Choroid plexus epithelial cell (primary cell): ENCODE data around the gene TEX48.

Source experiments
- DNase-seq: peaks from one replicate; pipeline ENCODE4 v3.0.0-alpha.2; 2010; ENCODE audit warnings: low read depth
- H3K4me3 ChIP-seq: 2 replicates; pipeline ENCODE4 v1.5.1; 2011; ENCODE audit warnings: low read depth, mild to moderate bottlenecking, control low read depth, low read length, moderate library complexity
- CTCF ChIP-seq: conservative IDR thresholded peaks from 2 replicates; pipeline ENCODE4 v1.5.1; 2011; ENCODE audit warnings: low read depth, mild to moderate bottlenecking, control low read depth, inconsistent platforms, low read length, moderate library complexity

The TEX48 gene

DNA sequence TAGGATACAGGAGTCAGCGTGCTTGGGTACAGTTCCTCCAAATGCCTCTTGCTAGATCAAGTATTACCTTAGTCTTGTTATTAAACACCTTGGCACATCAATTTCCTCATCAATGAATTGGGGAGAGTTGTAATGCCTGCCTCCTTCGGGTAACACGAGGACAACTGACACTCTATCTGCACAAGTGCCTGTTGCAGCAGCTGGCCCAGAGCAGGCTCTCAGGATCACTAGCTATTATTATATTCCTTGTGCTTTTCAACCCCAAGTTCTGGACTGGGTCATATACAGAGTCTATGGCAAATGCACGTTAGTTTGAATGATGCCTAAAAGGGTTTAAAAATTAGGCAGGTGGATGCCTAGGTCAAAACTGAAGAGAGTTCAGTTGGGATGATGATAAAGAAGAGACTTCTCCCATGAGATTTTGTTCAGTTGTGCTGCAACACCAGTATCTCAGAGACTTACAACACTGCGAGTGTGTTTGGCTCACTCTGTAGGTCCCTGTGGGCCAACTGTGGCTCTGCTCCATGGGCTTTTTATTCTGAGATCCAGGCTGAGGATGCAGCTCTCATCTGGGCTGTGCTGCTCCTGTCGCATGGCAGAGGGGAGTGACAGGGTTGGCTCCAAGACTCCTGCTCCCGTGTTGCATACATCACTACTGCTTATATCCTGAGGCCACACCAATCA, 41.1 kb upstream of the TEX48 start:
- H3K4me3 ChIP-seq: no peak overlapping the region
- no peak for DNase-seq
- no peak for TF ChIP-seq CTCF

GRCh38 chr9:114722081-114722621, 40.2 kb upstream of the TEX48 start:
- DNase-seq: peak; percentile 22
- TF ChIP-seq CTCF: no peak
- no peak overlapping the region for H3K4me3 ChIP-seq

GRCh38 chr9:114721491-114722079, 39.6 kb upstream of the TEX48 start:
- no peak for TF ChIP-seq CTCF
- DNase-seq: peak; percentile 18
- H3K4me3 ChIP-seq: no peak overlapping the region

DNA sequence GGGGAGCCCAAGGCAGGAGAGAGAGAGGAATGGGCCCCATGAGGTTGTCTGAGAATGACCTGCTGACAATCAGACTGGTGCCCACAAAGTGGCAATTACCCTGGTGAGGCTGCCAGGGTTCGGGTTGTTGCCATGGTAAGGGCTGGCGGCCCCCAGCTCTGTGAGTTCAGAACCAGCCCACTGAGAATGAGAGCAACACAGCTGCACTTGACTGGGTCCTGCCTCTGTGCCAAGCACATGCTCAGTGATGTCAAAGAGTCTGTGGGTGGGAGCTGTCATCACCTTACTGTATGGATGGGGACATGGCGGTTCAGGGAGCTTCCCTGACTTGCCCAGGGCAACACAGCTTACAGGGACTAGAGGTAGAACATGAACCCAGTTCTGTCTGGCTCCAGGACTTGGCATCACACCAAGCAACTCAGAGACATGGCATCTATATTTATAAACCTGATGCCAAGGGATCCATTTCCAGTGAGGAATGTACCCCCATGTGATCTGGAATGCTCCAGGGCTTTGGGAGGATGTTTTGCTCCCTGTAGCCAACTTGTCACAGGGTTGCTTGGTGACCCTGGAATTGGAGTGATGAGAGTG, 38.2 kb upstream of the TEX48 start:
- no peak for TF ChIP-seq CTCF
- DNase-seq: peak; percentile 26
- H3K4me3 ChIP-seq: no peak overlapping the region

GRCh38 chr9:114719290-114719689, 37.3 kb upstream of the TEX48 start:
- no peak for DNase-seq
- no peak overlapping the region for H3K4me3 ChIP-seq
- no peak for TF ChIP-seq CTCF

DNA sequence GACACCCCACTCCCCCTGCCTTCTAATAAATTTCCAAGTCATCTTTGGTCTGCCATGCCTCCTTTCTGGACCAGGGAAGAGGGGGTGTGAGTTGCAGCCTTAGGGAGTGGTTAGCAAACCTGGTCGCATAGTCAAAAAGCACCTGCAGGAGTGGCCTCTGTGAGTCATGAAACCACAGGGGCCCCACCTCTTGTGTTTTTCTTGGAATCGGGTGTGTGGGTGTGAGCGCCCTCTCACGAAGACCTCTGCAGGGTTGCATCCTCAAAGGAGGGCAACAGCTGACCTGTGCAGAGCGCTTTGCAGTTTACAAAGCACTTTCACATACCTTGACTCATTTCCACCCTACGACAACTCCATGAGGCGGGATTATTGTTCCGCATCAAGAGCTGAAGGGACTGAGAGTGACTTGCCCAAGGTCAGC, 36.8 kb upstream of the TEX48 start:
- no peak overlapping the region for H3K4me3 ChIP-seq
- no peak for TF ChIP-seq CTCF
- peak; percentile 20 for DNase-seq
